HG03159 (cell line): ENCODE data around the gene TAC3.
A peak's percentile ranks its signal among the peaks of the same experiment; 100 is the strongest.
"Not testable (repeated sequence)": the region's sequence is repeated elsewhere in the genome, so short reads cannot be mapped to it uniquely, and the experiment has no call there.

ENCODE experiments used
- ATAC-seq: cut with Tn5 transposase; IDR thresholded peaks from one replicate; pipeline ENCODE4 v1.9.1; 2021; ENCODE audit warnings: mild to moderate bottlenecking, moderate library complexity; ENCODE audit not compliant: unreplicated experiment

TAC3 gene

DNA sequence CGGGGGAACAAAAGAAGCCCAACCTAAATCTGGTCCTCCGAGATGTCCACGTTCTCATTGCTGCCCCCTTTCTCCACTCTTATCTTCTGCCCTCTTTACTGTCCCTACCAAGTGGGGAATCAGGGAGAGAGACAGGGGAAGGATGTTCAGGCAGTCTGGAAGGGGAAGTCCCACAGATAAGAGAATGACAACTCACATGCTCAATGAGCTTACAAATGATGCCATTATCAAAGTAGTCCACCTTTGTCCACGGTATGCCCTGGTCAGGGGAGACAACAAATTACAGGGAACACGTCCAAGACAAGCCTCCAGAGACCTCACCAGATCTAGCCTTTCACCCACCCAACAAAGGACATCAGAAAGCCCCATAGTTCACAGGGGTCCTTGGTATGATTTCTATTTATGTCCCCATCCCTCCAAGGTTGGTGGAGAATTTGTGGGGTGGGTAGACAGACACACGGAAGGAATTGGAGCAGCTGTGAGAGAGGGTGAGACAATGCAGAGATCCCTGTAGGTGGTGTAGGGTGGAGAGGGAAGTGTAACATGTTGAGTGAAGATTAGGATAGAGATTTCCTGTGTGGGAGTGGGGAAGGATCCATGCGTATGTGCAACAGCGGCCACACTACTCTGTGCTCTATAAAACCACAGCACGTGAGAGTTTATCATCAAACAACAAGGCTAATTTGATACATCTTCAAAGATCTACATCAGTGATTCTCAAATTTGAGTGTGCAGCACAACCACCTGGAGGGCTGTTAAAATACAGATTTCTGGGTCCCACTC is 22.9 kb upstream of the TAC3 start:
- no peak for ATAC-seq

- ATAC-seq, result no peak
Observed at GRCh38 chr12:57037264-57037663, 20.9 kb upstream of the TAC3 start.

DNA sequence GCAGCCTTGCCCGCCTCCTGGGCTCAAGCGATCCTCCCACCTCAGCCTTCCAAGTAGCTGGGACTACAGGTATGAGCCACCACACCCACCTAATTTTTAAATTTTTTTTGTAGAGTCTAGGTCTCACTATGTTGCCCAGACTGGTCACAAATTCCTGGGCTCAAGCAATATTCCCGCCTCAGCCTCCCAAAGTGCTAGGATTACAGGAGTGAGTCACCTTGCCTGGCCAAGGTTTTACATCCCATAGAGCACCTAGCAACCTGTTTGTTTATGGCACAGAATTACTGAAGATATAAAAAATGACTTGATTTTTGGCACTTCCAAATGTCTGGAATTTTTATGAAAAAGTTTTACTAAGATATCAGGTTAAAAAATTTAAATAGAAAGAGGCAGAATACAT is 17.1 kb upstream of the TAC3 start:
- ATAC-seq, result no peak

- no peak for ATAC-seq
Observed at GRCh38 chr12:57031789-57032188, 15.5 kb upstream of the TAC3 start.

DNA sequence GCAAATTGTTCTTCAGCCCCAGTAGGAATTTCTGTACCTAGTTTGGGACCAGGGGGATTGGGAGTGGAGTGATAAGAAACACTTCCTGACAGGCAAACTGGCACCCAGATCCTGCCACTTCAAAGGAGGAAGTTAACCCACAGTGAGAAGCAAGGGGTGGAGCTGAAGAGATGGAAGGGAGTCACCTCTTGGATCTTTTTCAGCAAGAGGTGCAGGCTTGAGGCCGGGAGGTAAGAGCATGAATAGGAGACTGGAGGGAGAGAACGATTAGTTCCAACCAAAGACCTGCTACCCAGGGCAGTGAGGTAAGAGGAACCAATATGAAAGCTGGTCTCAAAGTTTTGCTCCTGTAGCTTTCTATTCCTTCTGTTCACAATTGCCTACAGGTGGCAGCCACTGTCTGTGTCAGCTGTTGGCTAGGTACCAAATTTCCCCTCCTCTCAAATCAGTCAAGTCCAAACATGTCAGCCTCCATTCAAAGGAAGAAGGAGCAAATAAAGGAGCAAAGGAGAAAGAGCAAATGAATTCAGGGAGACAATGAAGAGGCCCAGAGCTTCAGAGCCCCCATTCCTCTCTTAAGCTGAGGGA is 14.9 kb upstream of the TAC3 start:
- ATAC-seq, result no peak

DNA sequence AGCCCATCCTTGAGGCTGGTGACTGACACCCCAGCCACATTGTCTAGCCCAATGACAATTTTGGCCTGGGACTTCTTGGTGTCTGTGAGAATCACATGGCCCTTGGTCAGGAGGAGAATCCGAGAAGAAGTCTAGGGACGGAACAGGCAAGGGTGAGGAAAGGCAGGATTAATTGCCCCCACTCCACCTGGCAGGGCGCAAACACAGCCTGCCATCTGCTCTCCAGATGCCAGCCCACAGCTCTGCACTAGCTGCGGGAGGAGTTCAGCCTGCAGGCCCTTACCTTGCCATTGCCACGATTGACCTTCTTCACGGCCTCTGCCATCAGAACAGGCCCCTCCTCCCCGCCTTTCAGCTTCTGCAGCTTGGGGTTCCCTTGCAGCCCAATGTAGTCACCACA is 13.1 kb upstream of the TAC3 start:
- no peak for ATAC-seq

- ATAC-seq, result no peak
Observed at GRCh38 chr12:57027805-57028153, 11.4 kb upstream of the TAC3 start.

DNA sequence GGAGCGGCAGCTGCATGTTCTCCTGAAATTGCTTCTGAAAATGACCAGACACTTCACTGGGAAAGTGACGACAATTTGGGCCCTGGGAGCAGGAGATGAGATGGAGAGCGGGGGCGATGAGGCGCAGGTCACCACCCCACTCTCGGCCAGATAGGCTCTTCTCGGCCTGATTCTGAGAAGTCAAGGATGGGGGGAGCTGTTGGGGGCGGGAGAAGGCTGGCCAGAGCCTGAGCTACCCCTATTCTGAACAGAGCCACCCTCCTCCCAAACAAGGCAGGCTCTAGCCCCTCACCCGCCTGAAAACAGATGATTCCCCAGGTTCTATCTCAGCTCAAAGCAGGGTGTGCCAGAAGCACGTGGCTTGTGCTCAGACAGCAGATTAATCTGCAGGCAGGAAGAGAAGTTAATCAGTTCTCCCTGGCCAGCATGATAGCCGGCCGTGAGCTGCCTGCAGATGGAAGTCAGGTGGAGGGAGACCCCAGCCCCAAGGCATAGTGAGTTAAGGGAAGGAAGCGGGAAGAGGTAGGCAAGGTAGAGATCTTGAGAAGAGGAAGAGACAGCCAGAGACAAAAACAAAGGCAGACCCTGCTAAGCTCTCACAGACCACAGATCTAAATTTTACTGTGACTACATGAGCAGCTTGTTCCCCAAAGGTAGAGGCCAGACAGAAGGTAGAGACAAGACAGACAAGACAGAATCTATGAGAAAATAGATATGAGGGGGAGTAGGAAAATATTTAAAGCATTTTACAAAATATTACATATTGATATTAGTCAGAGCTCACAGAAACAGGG is 10.9 kb upstream of the TAC3 start:
- ATAC-seq, result no peak

GRCh38 chr12:57025196-57025595 is 8.9 kb upstream of the TAC3 start:
- ATAC-seq, result no peak

DNA sequence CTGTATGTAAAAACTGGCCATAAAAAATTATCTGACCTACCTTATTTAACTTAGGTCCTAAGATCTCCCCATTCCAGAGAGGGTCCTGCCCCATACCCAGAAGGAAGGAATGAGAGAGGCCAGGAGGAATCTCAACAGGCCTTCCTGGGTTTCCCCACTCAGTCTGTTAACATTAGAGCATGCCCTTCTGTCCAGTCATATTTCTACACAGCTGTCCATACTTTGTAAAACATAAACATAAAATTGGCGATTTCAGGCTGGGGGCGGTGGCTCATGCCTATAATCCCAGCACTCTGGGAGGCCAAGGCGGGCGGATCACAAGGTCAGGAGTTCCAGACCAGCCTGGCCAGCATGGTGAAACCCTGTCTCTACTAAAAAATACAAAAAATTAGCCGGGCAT is 6.0 kb upstream of the TAC3 start:
- ATAC-seq, result not testable (repeated sequence)

- ATAC-seq, result no peak
Observed at GRCh38 chr12:57019983-57020719, 3.8 kb upstream of the TAC3 start.

- no peak for ATAC-seq
Observed at GRCh38 chr12:57018906-57019305, 2.6 kb upstream of the TAC3 start.

GRCh38 chr12:57018353-57018752 is 2.0 kb upstream of the TAC3 start:
- not testable (repeated sequence) for ATAC-seq

DNA sequence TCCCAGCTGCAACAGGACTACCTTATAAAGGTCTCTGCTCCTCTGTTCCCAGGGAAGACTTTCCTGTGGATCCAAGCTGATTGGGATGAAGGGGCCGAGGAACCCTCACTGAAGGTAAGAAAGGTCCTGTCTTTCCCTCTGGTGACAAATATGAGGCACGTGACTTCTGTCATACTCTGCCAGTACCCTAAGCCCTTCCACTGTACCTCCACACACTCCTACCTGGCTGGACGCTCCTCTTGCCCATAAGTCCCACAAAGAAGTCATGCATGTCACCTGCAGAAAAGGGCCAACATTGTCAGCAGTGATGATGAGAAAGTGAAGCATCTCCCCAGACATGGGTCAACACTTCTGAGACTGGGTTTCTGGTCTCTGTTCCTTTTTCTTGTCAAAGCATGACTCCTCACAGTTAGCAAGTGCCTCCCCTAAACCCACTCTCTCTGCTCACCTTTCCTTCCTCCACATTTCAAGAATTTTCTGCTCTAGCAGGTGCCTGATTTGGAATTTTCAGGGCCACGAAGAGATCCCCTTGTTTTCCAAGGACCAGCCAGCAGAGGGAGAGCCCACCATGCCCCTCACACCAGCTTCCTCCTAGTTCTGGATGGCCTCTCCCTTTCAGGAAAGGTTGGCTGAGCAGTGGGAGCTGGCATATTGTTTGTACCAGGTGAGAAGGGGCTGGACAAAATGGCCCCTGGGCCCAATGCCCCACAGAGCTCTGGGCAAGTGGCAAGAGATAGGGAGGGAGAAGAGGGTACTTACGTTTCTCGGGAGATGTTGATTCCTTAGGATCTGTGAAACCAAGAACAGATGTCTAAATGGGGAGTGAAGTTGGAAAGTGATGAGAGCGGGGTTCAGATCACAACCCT is 3.5 kb downstream of the TAC3 start:
- peak; percentile 58 for ATAC-seq

DNA sequence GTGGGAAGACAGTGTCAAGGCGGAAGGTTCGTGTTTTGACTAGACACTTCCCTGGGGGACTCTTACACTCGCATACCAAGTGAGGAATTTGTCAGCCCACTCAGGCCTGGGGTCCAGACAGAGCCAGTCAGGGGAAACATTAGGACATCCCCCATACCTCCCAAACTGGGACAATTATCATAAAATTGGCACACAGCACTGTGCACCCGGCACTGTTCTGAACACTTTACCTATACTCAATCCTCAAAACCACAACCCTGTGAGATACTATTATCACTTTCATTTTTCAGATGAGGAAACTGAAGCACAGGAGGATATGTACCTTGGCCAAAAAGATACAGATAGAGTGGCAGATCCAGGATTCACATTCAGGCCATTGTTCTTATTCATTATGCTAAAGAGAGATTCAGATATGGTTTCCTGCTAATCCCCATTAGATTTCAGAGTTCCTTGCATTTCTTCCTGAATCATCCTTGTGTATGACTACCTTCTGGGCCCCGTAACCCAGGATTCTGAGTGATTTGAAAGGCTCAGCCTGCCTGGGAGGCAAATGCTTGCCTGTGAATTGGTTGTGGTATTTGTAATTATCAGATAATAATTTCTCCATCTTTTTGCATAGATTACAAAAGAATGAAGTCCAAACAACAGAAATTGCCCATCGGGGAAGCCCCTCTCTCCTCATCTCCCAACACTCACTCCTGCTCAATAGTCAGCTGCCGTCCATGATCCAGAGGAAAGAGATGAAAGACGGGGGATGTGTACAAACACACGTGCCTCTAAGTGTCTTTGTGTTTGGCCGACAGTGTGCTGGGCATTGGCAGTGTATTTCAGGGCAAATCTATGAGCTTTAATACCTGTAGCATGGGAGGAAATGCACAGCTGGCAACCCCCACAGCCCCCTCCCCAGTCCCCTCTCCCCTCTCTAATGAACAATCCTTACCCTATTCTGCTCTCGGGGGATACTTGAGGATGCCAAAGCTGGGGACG is 4.6 kb downstream of the TAC3 start:
- ATAC-seq, result peak; percentile 64

- ATAC-seq, result no peak
Observed at GRCh38 chr12:57010627-57011247, 5.6 kb downstream of the TAC3 start.

- ATAC-seq, result no peak
Observed at GRCh38 chr12:57009949-57010626, 6.2 kb downstream of the TAC3 start.

DNA sequence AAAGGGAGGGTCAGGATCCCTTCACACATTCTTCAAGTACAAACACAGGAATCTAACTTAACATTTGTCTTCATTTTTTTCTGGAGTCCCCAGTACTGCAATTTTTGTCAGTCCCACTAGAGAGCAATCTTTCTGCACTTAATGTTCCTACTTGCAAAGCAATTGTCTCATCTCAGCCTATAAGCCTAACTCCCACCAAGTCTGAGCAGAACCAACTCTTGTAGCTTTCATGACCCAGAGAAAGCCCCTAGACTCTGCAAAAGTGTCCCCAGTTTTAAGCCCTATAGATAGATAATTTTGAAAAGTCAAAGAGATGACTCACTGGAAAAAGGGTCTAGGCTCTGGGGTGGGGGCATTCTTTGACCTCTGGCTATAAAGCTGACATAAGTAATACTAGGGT is 8.2 kb downstream of the TAC3 start:
- ATAC-seq, result no peak
